ENCODE results near the gene ERG.

DNA sequence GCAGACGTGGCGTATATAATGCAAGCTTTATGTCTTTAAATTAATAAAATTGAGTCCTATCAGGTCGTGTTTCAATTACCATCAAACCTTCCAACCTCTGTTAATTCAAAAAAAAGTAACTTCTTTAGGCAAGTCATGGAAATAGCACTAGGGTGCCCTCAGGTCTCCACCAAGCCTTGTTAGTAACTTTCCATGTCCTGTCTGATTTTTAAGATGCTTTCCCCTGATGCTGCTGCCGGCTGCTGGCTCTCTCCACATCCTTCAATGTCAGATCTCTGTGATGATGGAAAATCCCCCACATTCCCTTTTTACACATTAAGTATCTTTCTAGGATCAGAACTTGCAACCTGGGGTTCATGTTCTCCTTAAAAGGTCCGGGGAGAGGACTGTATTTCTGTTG, 3.0 kb downstream of the ERG start:
- TF ChIP-seq, protein P1, sequence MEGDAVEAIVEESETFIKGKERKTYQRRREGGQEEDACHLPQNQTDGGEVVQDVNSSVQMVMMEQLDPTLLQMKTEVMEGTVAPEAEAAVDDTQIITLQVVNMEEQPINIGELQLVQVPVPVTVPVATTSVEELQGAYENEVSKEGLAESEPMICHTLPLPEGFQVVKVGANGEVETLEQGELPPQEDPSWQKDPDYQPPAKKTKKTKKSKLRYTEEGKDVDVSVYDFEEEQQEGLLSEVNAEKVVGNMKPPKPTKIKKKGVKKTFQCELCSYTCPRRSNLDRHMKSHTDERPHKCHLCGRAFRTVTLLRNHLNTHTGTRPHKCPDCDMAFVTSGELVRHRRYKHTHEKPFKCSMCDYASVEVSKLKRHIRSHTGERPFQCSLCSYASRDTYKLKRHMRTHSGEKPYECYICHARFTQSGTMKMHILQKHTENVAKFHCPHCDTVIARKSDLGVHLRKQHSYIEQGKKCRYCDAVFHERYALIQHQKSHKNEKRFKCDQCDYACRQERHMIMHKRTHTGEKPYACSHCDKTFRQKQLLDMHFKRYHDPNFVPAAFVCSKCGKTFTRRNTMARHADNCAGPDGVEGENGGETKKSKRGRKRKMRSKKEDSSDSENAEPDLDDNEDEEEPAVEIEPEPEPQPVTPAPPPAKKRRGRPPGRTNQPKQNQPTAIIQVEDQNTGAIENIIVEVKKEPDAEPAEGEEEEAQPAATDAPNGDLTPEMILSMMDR (IDR thresholded peaks at IDR 0.05; ENCODE audit: low read depth, low read length, missing input control): no peak
- TF ChIP-seq, protein P2, sequence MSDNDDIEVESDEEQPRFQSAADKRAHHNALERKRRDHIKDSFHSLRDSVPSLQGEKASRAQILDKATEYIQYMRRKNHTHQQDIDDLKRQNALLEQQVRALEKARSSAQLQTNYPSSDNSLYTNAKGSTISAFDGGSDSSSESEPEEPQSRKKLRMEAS (IDR thresholded peaks at IDR 0.05): no peak
- TF ChIP-seq EGR1 (IDR thresholded peaks at IDR 0.05; ENCODE audit: low read depth in 2 of 2) (no peak), TAF1 (conservative IDR thresholded peaks at IDR 0.05) (no peak), NR2F2 (IDR thresholded peaks at IDR 0.05) (no peak), SP1 (IDR thresholded peaks at IDR 0.05) (no peak), GABPA (IDR thresholded peaks at IDR 0.05 in 1 of 2, conservative IDR thresholded peaks at IDR 0.05 in 1 of 2) (no peak), YY1 (IDR thresholded peaks at IDR 0.05) (no peak)
